Astrocyte (in vitro differentiated cells and primary cell): ENCODE measurements around the gene KRTAP9-3. TPM values are rescaled to one million over a fixed set of nuclear protein-coding genes. Genes with fewer than 3 reads are reported as not detected.

ENCODE experiments used
- DNase-seq: peaks from one replicate; pipeline ENCODE4 v3.0.0-alpha.2; 2010; ENCODE audit warnings: low read depth
- FAIRE-seq: peaks from 2 replicates; lab custom pipeline; 2011; peaks lifted over from hg19 to GRCh38; lab: Jason Lieb, UNC
- H2AFZ ChIP-seq: 2 replicates; pipeline ENCODE4 v1.6.0; 2012; ENCODE audit warnings: low read depth, low read length, inconsistent platforms
- H3K27ac ChIP-seq: 2 replicates; pipeline ENCODE4 v1.5.1; 2011; ENCODE audit warnings: low read depth, low read length, inconsistent platforms
- H3K27me3 ChIP-seq: 2 replicates; pipeline ENCODE4 v1.6.0; 2011; ENCODE audit warnings: low read length, inconsistent platforms; ENCODE audit not compliant: insufficient read depth
- H3K36me3 ChIP-seq: 2 replicates; pipeline ENCODE4 v1.5.1; 2011; ENCODE audit warnings: low read length, inconsistent platforms; ENCODE audit not compliant: insufficient read depth
- H3K4me1 ChIP-seq: 2 replicates; pipeline ENCODE4 v1.5.1; 2011; ENCODE audit warnings: low read length, inconsistent platforms; ENCODE audit not compliant: insufficient read depth
- H3K4me2 ChIP-seq: 2 replicates; pipeline ENCODE4 v1.6.0; 2012; ENCODE audit warnings: low read length, inconsistent platforms
- H3K4me3 ChIP-seq: 2 replicates; pipeline ENCODE4 v1.5.1; 2011; ENCODE audit warnings: low read depth, mild to moderate bottlenecking, low read length, inconsistent platforms; ENCODE audit not compliant: insufficient read depth
- H3K79me2 ChIP-seq: 2 replicates; pipeline ENCODE4 v1.6.0; 2012; ENCODE audit warnings: mild to moderate bottlenecking, low read length, inconsistent platforms; ENCODE audit not compliant: insufficient read depth
- H3K9ac ChIP-seq: 2 replicates; pipeline ENCODE4 v1.6.0; 2012; ENCODE audit warnings: mild to moderate bottlenecking, low read length, inconsistent platforms
- H3K9me3 ChIP-seq: 2 replicates; pipeline ENCODE4 v1.5.1; 2012; ENCODE audit warnings: low read depth, mild to moderate bottlenecking, low read length, inconsistent platforms; ENCODE audit not compliant: insufficient read depth
- H4K20me1 ChIP-seq: 2 replicates; pipeline ENCODE4 v1.6.0; 2012; ENCODE audit warnings: low read length, inconsistent platforms; ENCODE audit not compliant: insufficient read depth
- H3K27ac Mint-ChIP-seq: one replicate; pipeline ENCODE4 v1.8.0; 2021; ENCODE audit warnings: mild to moderate bottlenecking, mixed read lengths; ENCODE audit not compliant: unreplicated experiment
- H3K27me3 Mint-ChIP-seq: one replicate; pipeline ENCODE4 v1.8.0; 2021; ENCODE audit warnings: low read depth, mixed read lengths; ENCODE audit not compliant: unreplicated experiment
- H3K36me3 Mint-ChIP-seq: one replicate; pipeline ENCODE4 v1.8.0; 2021; ENCODE audit warnings: low read depth, mixed read lengths; ENCODE audit not compliant: unreplicated experiment
- H3K4me1 Mint-ChIP-seq: one replicate; pipeline ENCODE4 v1.8.0; 2021; ENCODE audit warnings: low read depth, mixed read lengths; ENCODE audit not compliant: unreplicated experiment
- H3K4me3 Mint-ChIP-seq: one replicate; pipeline ENCODE4 v1.8.0; 2021; ENCODE audit warnings: mild to moderate bottlenecking, moderate library complexity, mixed read lengths; ENCODE audit not compliant: unreplicated experiment
- H3K9me3 Mint-ChIP-seq: one replicate; pipeline ENCODE4 v1.8.0; 2021; ENCODE audit warnings: mild to moderate bottlenecking, mixed read lengths; ENCODE audit not compliant: unreplicated experiment
- CTCF ChIP-seq: IDR thresholded peaks from 2 replicates; pipeline ENCODE4 v1.5.1; 2011; ENCODE audit warnings: low read depth, mild to moderate bottlenecking, inconsistent platforms, low read length, moderate library complexity; ENCODE audit not compliant: insufficient read depth
- EZH2 ChIP-seq: IDR thresholded peaks from 2 replicates; pipeline ENCODE4 v1.6.1; 2012; ENCODE audit warnings: mild to moderate bottlenecking, low read length, inconsistent platforms; ENCODE audit not compliant: insufficient read depth
- total RNA-seq: library from RNA; stranded (reverse); gene quantifications from 2 replicates; pipeline ENCODE4 v1.2.1, GENCODE V29; 2021

KRTAP9-3 gene
- total RNA-seq, 1 donor from 2014 or later: not detected

- Mint-ChIP-seq H3K36me3 (peaks cover 2% of the 10 kb centered on the region), H3K4me3 (no peak overlapping the region), H3K27ac (no peak overlapping the region), H3K4me1 (no peaks in the 10 kb centered on the region), H3K27me3 (peaks cover 16% of the 10 kb centered on the region), H3K9me3 (peaks cover 3% of the 10 kb centered on the region)
- TF ChIP-seq CTCF (no peak), EZH2 (no peak)
- no peaks in the 10 kb centered on the region for H3K79me2 ChIP-seq
- no peak overlapping the region for H3K4me2 ChIP-seq
- DNase-seq (no peak), FAIRE-seq (no peak)
- no peak overlapping the region for H2AFZ ChIP-seq
- no peaks in the 10 kb centered on the region for H3K27me3 ChIP-seq
- H3K9ac ChIP-seq: no peak overlapping the region
- H3K4me1 ChIP-seq: no peaks in the 10 kb centered on the region
- no peak overlapping the region for H3K27ac ChIP-seq
- H3K36me3 ChIP-seq: no peaks in the 10 kb centered on the region
- H3K9me3 ChIP-seq: no peaks in the 10 kb centered on the region
- H3K4me3 ChIP-seq: no peak overlapping the region
- no peaks in the 10 kb centered on the region for H4K20me1 ChIP-seq
These were observed 19.6 kb upstream of the KRTAP9-3 start for GRCh38 chr17:41212524-41213169.

- Histone ChIP-seq H3K79me2 (no peaks in the 10 kb centered on the region), H3K4me1 (no peaks in the 10 kb centered on the region), H3K9me3 (no peaks in the 10 kb centered on the region), H3K27ac (no peak overlapping the region), H2AFZ (no peak overlapping the region), H3K27me3 (no peaks in the 10 kb centered on the region), H3K9ac (no peak overlapping the region), H3K4me3 (no peak overlapping the region), H3K4me2 (no peak overlapping the region), H3K36me3 (no peaks in the 10 kb centered on the region), H4K20me1 (no peaks in the 10 kb centered on the region)
- no peak overlapping the region for H3K27ac Mint-ChIP-seq
- H3K9me3 Mint-ChIP-seq: peaks cover 10% of the 10 kb centered on the region
- H3K4me1 Mint-ChIP-seq: no peaks in the 10 kb centered on the region
- H3K4me3 Mint-ChIP-seq: no peak overlapping the region
- DNase-seq: no peak
- peaks cover 2% of the 10 kb centered on the region for H3K36me3 Mint-ChIP-seq
- TF ChIP-seq CTCF: no peak
- H3K27me3 Mint-ChIP-seq: peaks cover 11% of the 10 kb centered on the region
- no peak for FAIRE-seq
These were observed 16.6 kb upstream of the KRTAP9-3 start for GRCh38 chr17:41215681-41216080.

GRCh38 chr17:41223821-41224220 is 8.4 kb upstream of the KRTAP9-3 start:
- Histone ChIP-seq H3K79me2 (no peaks in the 10 kb centered on the region), H3K4me1 (no peaks in the 10 kb centered on the region), H3K9ac (no peak overlapping the region), H3K4me2 (no peak overlapping the region), H3K9me3 (no peaks in the 10 kb centered on the region), H3K27ac (no peak overlapping the region), H4K20me1 (no peaks in the 10 kb centered on the region), H3K36me3 (no peaks in the 10 kb centered on the region), H2AFZ (no peak overlapping the region), H3K27me3 (no peaks in the 10 kb centered on the region), H3K4me3 (no peak overlapping the region)
- H3K9me3 Mint-ChIP-seq: peaks cover 8% of the 10 kb centered on the region
- H3K4me1 Mint-ChIP-seq: no peaks in the 10 kb centered on the region
- no peak for FAIRE-seq
- H3K27ac Mint-ChIP-seq: no peak overlapping the region
- no peaks in the 10 kb centered on the region for H3K36me3 Mint-ChIP-seq
- no peak for DNase-seq
- no peak overlapping the region for H3K4me3 Mint-ChIP-seq
- peaks cover 5% of the 10 kb centered on the region for H3K27me3 Mint-ChIP-seq
- TF ChIP-seq EZH2 (no peak), CTCF (no peak)
